ENCODE measurements around the gene CNTN2. TPM values are rescaled to one million over a fixed set of nuclear protein-coding genes. Genes with fewer than 3 reads are reported as not detected.

Gene CNTN2
- polyA plus RNA-seq, 4 donors = under 0.01 to 1.7 (median 0.35) TPM; not detected in 1

DNA sequence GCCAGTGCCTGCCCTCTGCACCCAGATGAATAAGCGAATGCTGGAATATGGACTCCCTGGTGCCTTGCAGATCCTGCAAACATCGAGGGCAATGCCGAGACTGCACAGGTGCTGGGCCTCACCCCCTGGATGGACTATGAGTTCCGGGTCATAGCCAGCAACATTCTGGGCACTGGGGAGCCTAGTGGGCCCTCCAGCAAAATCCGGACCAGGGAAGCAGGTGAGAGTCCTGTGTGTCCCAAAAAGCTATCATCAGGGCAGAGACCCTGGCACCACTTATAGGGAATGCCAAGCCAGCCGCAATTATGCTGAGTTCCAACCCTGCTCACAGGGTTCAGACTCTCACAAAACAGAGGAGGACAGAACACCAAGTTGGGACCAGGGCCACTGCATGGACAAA is 24.0 kb downstream of the CNTN2 start:
- Histone ChIP-seq H3K36me3 (ENCODE audit: control insufficient read depth in 3 of 3, insufficient read depth in 2 of 3, low read depth in 1 of 3, low read length in 3 of 3) (no peaks in the 10 kb centered on the region), H3K4me3 (ENCODE audit: low read depth in 1 of 3, low read length in 3 of 3) (no peak overlapping the region), H3K9me3 (ENCODE audit: control insufficient read depth in 2 of 2, insufficient read depth in 1 of 2, low read depth in 1 of 2, low read length in 1 of 2) (no peaks in the 10 kb centered on the region), H3K27ac (ENCODE audit: low read depth in 1 of 3, low read length in 2 of 3) (no peak overlapping the region), H3K27me3 (ENCODE audit: control insufficient read depth in 3 of 3, insufficient read depth in 3 of 3, low read length in 3 of 3) (no peaks in the 10 kb centered on the region), H3K4me1 (ENCODE audit: control insufficient read depth in 3 of 3, insufficient read depth in 2 of 3, low read depth in 1 of 3, low read length in 2 of 3) (no peaks in the 10 kb centered on the region)
- 43 to 78% (median 60%) methylated on average over 6 of the region's 6 CpGs for WGBS, 3 donors
- DNase-seq = peak in 1 of 2 donors; percentile 22
- FAIRE-seq = no peak

- WGBS, 3 donors = 86 to 92% (median 90%) methylated on average over 4 of the region's 4 CpGs
- Histone ChIP-seq H3K9me3 (ENCODE audit: control insufficient read depth in 2 of 2, insufficient read depth in 1 of 2, low read depth in 1 of 2, low read length in 1 of 2) (no peaks in the 10 kb centered on the region), H3K36me3 (ENCODE audit: control insufficient read depth in 3 of 3, insufficient read depth in 2 of 3, low read depth in 1 of 3, low read length in 3 of 3) (no peaks in the 10 kb centered on the region), H3K27ac (ENCODE audit: low read depth in 1 of 3, low read length in 2 of 3) (no peak overlapping the region), H3K4me1 (ENCODE audit: control insufficient read depth in 3 of 3, insufficient read depth in 2 of 3, low read depth in 1 of 3, low read length in 2 of 3) (no peaks in the 10 kb centered on the region), H3K4me3 (ENCODE audit: low read depth in 1 of 3, low read length in 3 of 3) (no peak overlapping the region), H3K27me3 (ENCODE audit: control insufficient read depth in 3 of 3, insufficient read depth in 3 of 3, low read length in 3 of 3) (no peaks in the 10 kb centered on the region)
- FAIRE-seq (no peak), DNase-seq (no peak)
Measured at GRCh38 chr1:205068001-205068400, 25.0 kb downstream of the CNTN2 start.

DNA sequence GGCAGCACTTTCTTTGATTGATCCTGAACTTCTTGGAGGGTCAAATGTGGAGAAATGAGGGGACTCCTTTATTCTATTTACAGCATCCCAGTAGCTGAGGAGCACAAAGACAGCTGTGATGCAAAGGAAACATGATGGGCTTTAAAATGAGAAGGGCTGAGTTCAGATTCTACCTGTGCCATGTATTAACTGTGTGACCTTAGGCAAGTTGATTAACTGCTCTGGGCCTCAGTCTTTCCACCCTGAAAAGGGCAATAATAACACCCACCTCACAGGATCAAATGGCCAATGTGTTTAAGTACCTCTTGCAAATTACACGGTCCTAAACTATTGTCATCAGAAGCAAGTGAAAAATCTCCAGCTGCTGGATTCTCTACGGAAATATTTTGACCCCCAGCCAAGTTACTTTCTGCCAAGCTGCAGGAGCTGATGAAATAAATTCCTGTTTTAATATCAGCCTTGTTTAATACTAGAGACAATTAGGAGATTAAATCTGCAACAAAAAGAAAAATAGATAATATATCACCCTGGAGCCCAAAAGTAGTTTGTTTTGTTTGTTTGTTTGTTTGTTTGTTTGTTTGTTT is 25.5 kb downstream of the CNTN2 start:
- Histone ChIP-seq H3K36me3 (ENCODE audit: control insufficient read depth in 3 of 3, insufficient read depth in 2 of 3, low read depth in 1 of 3, low read length in 3 of 3) (no peaks in the 10 kb centered on the region), H3K9me3 (ENCODE audit: control insufficient read depth in 2 of 2, insufficient read depth in 1 of 2, low read depth in 1 of 2, low read length in 1 of 2) (no peaks in the 10 kb centered on the region), H3K4me3 (ENCODE audit: low read depth in 1 of 3, low read length in 3 of 3) (no peak overlapping the region), H3K27me3 (ENCODE audit: control insufficient read depth in 3 of 3, insufficient read depth in 3 of 3, low read length in 3 of 3) (no peaks in the 10 kb centered on the region), H3K27ac (ENCODE audit: low read depth in 1 of 3, low read length in 2 of 3) (no peak overlapping the region), H3K4me1 (ENCODE audit: control insufficient read depth in 3 of 3, insufficient read depth in 2 of 3, low read depth in 1 of 3, low read length in 2 of 3) (no peaks in the 10 kb centered on the region)
- DNase-seq = no peak
- WGBS, 3 donors = 31 to 48% (median 47%) methylated on average over 2 of the region's 2 CpGs
- FAIRE-seq = no peak

DNA sequence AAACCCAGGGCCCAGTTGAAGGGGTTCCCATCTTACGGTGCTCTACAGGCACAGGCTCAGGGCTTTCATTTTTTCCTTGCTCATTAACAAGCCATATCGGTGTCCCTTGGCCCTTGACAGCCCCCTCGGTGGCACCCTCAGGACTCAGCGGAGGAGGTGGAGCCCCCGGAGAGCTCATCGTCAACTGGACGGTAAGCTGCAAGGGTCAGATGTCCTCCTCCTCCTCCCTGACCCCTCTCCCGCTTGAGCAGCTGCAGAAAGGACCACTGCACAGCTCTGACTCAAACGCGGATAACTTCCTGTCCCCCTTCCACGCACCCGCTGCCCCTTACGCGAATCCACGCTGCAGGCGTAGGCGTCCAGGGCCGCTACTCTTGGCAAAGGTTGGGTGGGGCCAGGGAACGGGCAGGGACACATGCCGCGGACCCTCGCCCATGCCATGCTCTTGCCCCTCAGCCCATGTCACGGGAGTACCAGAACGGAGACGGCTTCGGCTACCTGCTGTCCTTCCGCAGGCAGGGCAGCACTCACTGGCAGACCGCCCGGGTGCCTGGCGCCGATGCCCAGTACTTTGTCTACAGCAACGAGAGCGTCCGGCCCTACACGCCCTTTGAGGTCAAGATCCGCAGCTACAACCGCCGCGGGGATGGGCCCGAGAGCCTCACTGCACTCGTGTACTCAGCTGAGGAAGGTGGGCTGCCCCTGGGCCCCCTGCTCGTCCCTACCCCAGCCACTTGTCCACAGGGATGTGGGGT is 26.5 kb downstream of the CNTN2 start:
- H3K9me3 ChIP-seq (ENCODE audit: control insufficient read depth in 2 of 2, insufficient read depth in 1 of 2, low read depth in 1 of 2, low read length in 1 of 2) = no peaks in the 10 kb centered on the region
- H3K4me1 ChIP-seq (ENCODE audit: control insufficient read depth in 3 of 3, insufficient read depth in 2 of 3, low read depth in 1 of 3, low read length in 2 of 3) = no peaks in the 10 kb centered on the region
- FAIRE-seq (no peak), DNase-seq (no peak)
- WGBS, 3 donors = 80 to 85% (median 84%) methylated on average over 42 of the region's 42 CpGs
- no peak overlapping the region for H3K4me3 ChIP-seq (ENCODE audit: low read depth in 1 of 3, low read length in 3 of 3)
- H3K27me3 ChIP-seq (ENCODE audit: control insufficient read depth in 3 of 3, insufficient read depth in 3 of 3, low read length in 3 of 3) = no peaks in the 10 kb centered on the region
- no peaks in the 10 kb centered on the region for H3K36me3 ChIP-seq (ENCODE audit: control insufficient read depth in 3 of 3, insufficient read depth in 2 of 3, low read depth in 1 of 3, low read length in 3 of 3)
- no peak overlapping the region for H3K27ac ChIP-seq (ENCODE audit: low read depth in 1 of 3, low read length in 2 of 3)

DNA sequence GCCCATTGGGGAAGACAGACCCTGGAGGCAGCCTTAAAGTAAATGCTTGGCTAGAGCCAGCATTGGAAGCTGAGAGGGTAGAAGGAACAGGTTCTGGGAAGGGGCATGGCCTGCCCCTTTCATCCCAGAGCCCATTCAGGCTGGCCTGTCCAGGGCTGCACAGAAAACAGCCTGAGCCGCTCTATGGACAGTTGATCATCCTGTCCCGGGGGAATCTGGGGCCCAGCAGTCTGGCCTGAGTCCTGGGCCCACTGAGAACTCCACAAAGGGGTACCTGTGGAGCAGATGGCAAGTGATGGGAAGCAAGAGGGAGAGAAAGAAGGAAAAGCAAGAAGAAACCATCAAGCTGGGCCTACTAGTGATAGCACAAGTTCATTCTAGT is 28.0 kb downstream of the CNTN2 start:
- H3K27me3 ChIP-seq (ENCODE audit: control insufficient read depth in 3 of 3, insufficient read depth in 3 of 3, low read length in 3 of 3) = no peaks in the 10 kb centered on the region
- WGBS, 3 donors = 86 to 89% (median 88%) methylated on average over 2 of the region's 2 CpGs
- no peak for DNase-seq
- H3K36me3 ChIP-seq (ENCODE audit: control insufficient read depth in 3 of 3, insufficient read depth in 2 of 3, low read depth in 1 of 3, low read length in 3 of 3) = no peaks in the 10 kb centered on the region
- no peaks in the 10 kb centered on the region for H3K9me3 ChIP-seq (ENCODE audit: control insufficient read depth in 2 of 2, insufficient read depth in 1 of 2, low read depth in 1 of 2, low read length in 1 of 2)
- H3K27ac ChIP-seq (ENCODE audit: low read depth in 1 of 3, low read length in 2 of 3) = no peak overlapping the region
- FAIRE-seq = no peak
- H3K4me3 ChIP-seq (ENCODE audit: low read depth in 1 of 3, low read length in 3 of 3) = no peak overlapping the region
- no peaks in the 10 kb centered on the region for H3K4me1 ChIP-seq (ENCODE audit: control insufficient read depth in 3 of 3, insufficient read depth in 2 of 3, low read depth in 1 of 3, low read length in 2 of 3)

GRCh38 chr1:205071801-205072200 is 28.8 kb downstream of the CNTN2 start:
- 82 to 90% (median 86%) methylated on average over 12 of the region's 12 CpGs for WGBS, 3 donors
- Histone ChIP-seq H3K4me1 (ENCODE audit: control insufficient read depth in 3 of 3, insufficient read depth in 2 of 3, low read depth in 1 of 3, low read length in 2 of 3) (no peaks in the 10 kb centered on the region), H3K9me3 (ENCODE audit: control insufficient read depth in 2 of 2, insufficient read depth in 1 of 2, low read depth in 1 of 2, low read length in 1 of 2) (no peaks in the 10 kb centered on the region), H3K27ac (ENCODE audit: low read depth in 1 of 3, low read length in 2 of 3) (no peak overlapping the region), H3K4me3 (ENCODE audit: low read depth in 1 of 3, low read length in 3 of 3) (no peak overlapping the region), H3K36me3 (ENCODE audit: control insufficient read depth in 3 of 3, insufficient read depth in 2 of 3, low read depth in 1 of 3, low read length in 3 of 3) (no peaks in the 10 kb centered on the region), H3K27me3 (ENCODE audit: control insufficient read depth in 3 of 3, insufficient read depth in 3 of 3, low read length in 3 of 3) (no peaks in the 10 kb centered on the region)
- DNase-seq (no peak), FAIRE-seq (no peak)

DNA sequence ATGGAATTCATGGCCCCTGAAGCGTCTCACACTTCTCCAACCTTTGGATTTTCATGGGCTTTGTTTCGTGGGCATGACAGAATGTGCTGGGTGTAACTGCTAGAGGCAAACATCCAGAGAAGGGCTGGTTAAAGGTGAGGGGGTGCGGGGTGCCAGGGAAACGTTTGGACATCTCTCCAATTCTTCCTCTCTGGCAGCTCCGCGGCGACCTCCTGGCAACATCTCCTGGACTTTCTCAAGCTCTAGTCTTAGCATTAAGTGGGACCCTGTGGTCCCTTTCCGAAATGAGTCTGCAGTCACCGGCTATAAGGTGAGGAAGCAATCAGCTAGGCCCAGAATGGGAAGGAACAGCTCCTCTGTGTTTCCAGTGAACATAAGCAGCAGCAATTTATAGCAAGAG is 29.3 kb downstream of the CNTN2 start:
- 80 to 86% (median 84%) methylated on average over 9 of the region's 9 CpGs for WGBS, 3 donors
- Histone ChIP-seq H3K4me1 (ENCODE audit: control insufficient read depth in 3 of 3, insufficient read depth in 2 of 3, low read depth in 1 of 3, low read length in 2 of 3) (no peaks in the 10 kb centered on the region), H3K27ac (ENCODE audit: low read depth in 1 of 3, low read length in 2 of 3) (no peak overlapping the region), H3K36me3 (ENCODE audit: control insufficient read depth in 3 of 3, insufficient read depth in 2 of 3, low read depth in 1 of 3, low read length in 3 of 3) (no peaks in the 10 kb centered on the region), H3K4me3 (ENCODE audit: low read depth in 1 of 3, low read length in 3 of 3) (no peak overlapping the region), H3K27me3 (ENCODE audit: control insufficient read depth in 3 of 3, insufficient read depth in 3 of 3, low read length in 3 of 3) (no peaks in the 10 kb centered on the region), H3K9me3 (ENCODE audit: control insufficient read depth in 2 of 2, insufficient read depth in 1 of 2, low read depth in 1 of 2, low read length in 1 of 2) (no peaks in the 10 kb centered on the region)
- FAIRE-seq (no peak), DNase-seq (no peak)

DNA sequence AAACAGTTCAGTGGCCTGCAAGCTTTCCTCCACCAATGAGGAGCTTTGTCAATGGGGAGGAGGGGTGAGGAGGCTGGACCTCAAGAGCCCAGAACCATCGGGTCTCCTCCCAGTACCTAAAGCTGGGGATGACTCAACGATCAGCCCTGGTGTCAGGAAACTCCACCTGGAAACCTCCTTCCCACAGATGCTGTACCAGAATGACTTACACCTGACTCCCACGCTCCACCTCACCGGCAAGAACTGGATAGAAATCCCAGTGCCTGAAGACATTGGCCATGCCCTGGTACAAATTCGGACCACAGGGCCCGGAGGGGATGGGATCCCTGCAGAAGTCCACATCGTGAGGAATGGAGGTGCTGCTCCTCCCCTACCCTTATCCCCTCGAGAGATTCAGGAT is 29.9 kb downstream of the CNTN2 start:
- no peaks in the 10 kb centered on the region for H3K9me3 ChIP-seq (ENCODE audit: control insufficient read depth in 2 of 2, insufficient read depth in 1 of 2, low read depth in 1 of 2, low read length in 1 of 2)
- no peak overlapping the region for H3K4me3 ChIP-seq (ENCODE audit: low read depth in 1 of 3, low read length in 3 of 3)
- no peak for FAIRE-seq
- no peaks in the 10 kb centered on the region for H3K36me3 ChIP-seq (ENCODE audit: control insufficient read depth in 3 of 3, insufficient read depth in 2 of 3, low read depth in 1 of 3, low read length in 3 of 3)
- H3K4me1 ChIP-seq (ENCODE audit: control insufficient read depth in 3 of 3, insufficient read depth in 2 of 3, low read depth in 1 of 3, low read length in 2 of 3) = no peaks in the 10 kb centered on the region
- no peaks in the 10 kb centered on the region for H3K27me3 ChIP-seq (ENCODE audit: control insufficient read depth in 3 of 3, insufficient read depth in 3 of 3, low read length in 3 of 3)
- H3K27ac ChIP-seq (ENCODE audit: low read depth in 1 of 3, low read length in 2 of 3) = no peak overlapping the region
- no peak for DNase-seq
- WGBS, 3 donors = 73 to 87% (median 79%) methylated on average over 8 of the region's 8 CpGs

DNA sequence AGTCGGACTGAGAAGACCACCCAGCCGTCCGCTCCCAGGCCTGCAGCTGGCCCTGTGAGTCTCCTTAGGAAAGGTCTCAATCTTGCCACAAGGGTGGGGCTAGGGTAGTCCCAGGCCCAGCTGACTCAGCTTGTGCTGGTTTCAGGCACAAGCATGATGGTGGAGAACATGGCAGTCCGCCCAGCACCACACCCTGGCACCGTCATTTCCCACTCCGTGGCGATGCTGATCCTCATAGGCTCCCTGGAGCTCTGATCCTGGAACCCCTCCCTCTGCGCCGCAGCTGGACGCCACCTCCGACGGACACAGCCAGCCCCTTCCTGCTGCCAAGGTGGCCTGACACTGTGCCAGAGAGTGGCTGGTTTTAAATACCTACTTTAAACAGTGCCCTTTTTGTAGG is 30.5 kb downstream of the CNTN2 start:
- no peak overlapping the region for H3K27ac ChIP-seq (ENCODE audit: low read depth in 1 of 3, low read length in 2 of 3)
- H3K36me3 ChIP-seq (ENCODE audit: control insufficient read depth in 3 of 3, insufficient read depth in 2 of 3, low read depth in 1 of 3, low read length in 3 of 3) = no peaks in the 10 kb centered on the region
- DNase-seq = no peak
- H3K9me3 ChIP-seq (ENCODE audit: control insufficient read depth in 2 of 2, insufficient read depth in 1 of 2, low read depth in 1 of 2, low read length in 1 of 2) = no peaks in the 10 kb centered on the region
- no peak for FAIRE-seq
- 80 to 90% (median 85%) methylated on average over 11 to 12 of the region's 12 CpGs for WGBS, 3 donors
- H3K4me3 ChIP-seq (ENCODE audit: low read depth in 1 of 3, low read length in 3 of 3) = no peak overlapping the region
- H3K27me3 ChIP-seq (ENCODE audit: control insufficient read depth in 3 of 3, insufficient read depth in 3 of 3, low read length in 3 of 3) = no peaks in the 10 kb centered on the region
- no peaks in the 10 kb centered on the region for H3K4me1 ChIP-seq (ENCODE audit: control insufficient read depth in 3 of 3, insufficient read depth in 2 of 3, low read depth in 1 of 3, low read length in 2 of 3)
